Neuronal stem cell (in vitro differentiated cells): ENCODE results near the gene DUSP28. TPM values are rescaled to one million over a fixed set of nuclear protein-coding genes. Genes with fewer than 3 reads are reported as not detected.

Experiments
- DNase-seq: peaks from one replicate; pipeline ENCODE4 v3.0.0-alpha.2; 2013; ENCODE audit warnings: low spot score
- H2AFZ ChIP-seq: one replicate; pipeline ENCODE4 v1.6.1; 2013; ENCODE audit warnings: mild to moderate bottlenecking, low read length, inconsistent platforms
- H2AK5ac ChIP-seq: 2 replicates; pipeline ENCODE4 v1.6.1; 2013; ENCODE audit warnings: low read depth, mild to moderate bottlenecking, inconsistent platforms, low read length, moderate library complexity, mixed read lengths
- H2BK120ac ChIP-seq: 2 replicates; pipeline ENCODE4 v1.6.1; 2013; ENCODE audit warnings: low read depth, mild to moderate bottlenecking, inconsistent platforms, low read length, moderate library complexity, mixed read lengths
- H2BK12ac ChIP-seq: one replicate; pipeline ENCODE4 v1.6.1; 2013; ENCODE audit warnings: low read length, inconsistent platforms
- H2BK15ac ChIP-seq: 2 replicates; pipeline ENCODE4 v1.6.1; 2013; ENCODE audit warnings: mild to moderate bottlenecking, low read length, inconsistent platforms, mixed read lengths
- H2BK5ac ChIP-seq: one replicate; pipeline ENCODE4 v1.6.1; 2013; ENCODE audit warnings: inconsistent platforms, mild to moderate bottlenecking, low read length, moderate library complexity
- H3K14ac ChIP-seq: one replicate; pipeline ENCODE4 v1.6.1; 2013; ENCODE audit warnings: low read length, inconsistent platforms
- H3K18ac ChIP-seq: 2 replicates; pipeline ENCODE4 v1.6.1; 2013; ENCODE audit warnings: low read length, inconsistent platforms
- H3K23ac ChIP-seq: 2 replicates; pipeline ENCODE4 v1.6.1; 2013; ENCODE audit warnings: low read depth, mild to moderate bottlenecking, mixed read lengths, low read length, inconsistent platforms; ENCODE audit not compliant: poor library complexity
- H3K27ac ChIP-seq: replicated peaks from 3 replicates; pipeline ENCODE4 v1.5.1; 2013; ENCODE audit warnings: low read length, inconsistent platforms
- H3K27me3 ChIP-seq, 3 experiments: 2 replicates each; pipeline ENCODE4 v1.6.1; 2013; ENCODE audit warnings: low read length in 3 of 3, mild to moderate bottlenecking in 2 of 3, inconsistent platforms in 1 of 3, low read depth in 1 of 3, mixed read lengths in 1 of 3, moderate library complexity in 1 of 3; ENCODE audit not compliant: control insufficient read depth in 3 of 3, insufficient read depth in 3 of 3
- H3K36me3 ChIP-seq, 2 donors: replicated peaks in 1 of 2; 2 replicates each; pipeline ENCODE4 v1.6.1; 2013; ENCODE audit warnings: low read length in 2 of 2; ENCODE audit not compliant: control insufficient read depth in 2 of 2, insufficient read depth in 2 of 2
- H3K4ac ChIP-seq: 2 replicates; pipeline ENCODE4 v1.6.1; 2013; ENCODE audit warnings: inconsistent platforms, mild to moderate bottlenecking, low read length, moderate library complexity
- H3K4me1 ChIP-seq, 2 donors: 1 replicate in 1 of 2; 2 replicates in 1 of 2; pipeline ENCODE4 v1.6.1; 2013; ENCODE audit warnings: low read length in 2 of 2, low read depth in 1 of 2; ENCODE audit not compliant: control insufficient read depth in 2 of 2, insufficient read depth in 1 of 2
- H3K4me2 ChIP-seq: one replicate; pipeline ENCODE4 v1.6.1; 2013; ENCODE audit warnings: mild to moderate bottlenecking, low read length, inconsistent platforms; ENCODE audit not compliant: insufficient read depth, poor library complexity, severe bottlenecking
- H3K4me3 ChIP-seq, 2 donors: 2 replicates each; pipeline ENCODE4 v1.5.1; 2013; ENCODE audit warnings: low read length in 2 of 2, mild to moderate bottlenecking in 2 of 2, inconsistent platforms in 1 of 2, moderate library complexity in 1 of 2
- H3K79me1 ChIP-seq: one replicate; pipeline ENCODE4 v1.6.1; 2013; ENCODE audit warnings: low read depth, mild to moderate bottlenecking, inconsistent platforms, low read length, moderate library complexity
- H3K9ac ChIP-seq: one replicate; pipeline ENCODE4 v1.6.1; 2013; ENCODE audit warnings: mild to moderate bottlenecking, low read depth, low read length, inconsistent platforms; ENCODE audit not compliant: poor library complexity
- H3K9me3 ChIP-seq, 2 donors: replicated peaks in 1 of 2; 2 replicates each; pipeline versions ENCODE3 to v1.6.1; 2013; ENCODE audit warnings: low read length in 2 of 2, mild to moderate bottlenecking in 2 of 2, inconsistent platforms in 1 of 2, low read depth in 1 of 2, mixed read lengths in 1 of 2, moderate library complexity in 1 of 2; ENCODE audit not compliant: control insufficient read depth in 2 of 2, insufficient read depth in 1 of 2
- H4K8ac ChIP-seq: one replicate; pipeline ENCODE4 v1.6.1; 2013; ENCODE audit warnings: low read depth, mild to moderate bottlenecking, inconsistent platforms, low read length, moderate library complexity
- H4K91ac ChIP-seq: one replicate; pipeline ENCODE4 v1.6.1; 2013; ENCODE audit warnings: low read length, low read depth, mild to moderate bottlenecking, inconsistent platforms; ENCODE audit not compliant: poor library complexity
- WGBS, 2 donors: extraction: QIAGEN DNeasy Blood & Tissue Kit; methylation state at CpG; one replicate each; pipeline ENCODE4 v1.1.7; 2013; ENCODE audit warnings: missing lambda C conversion rate in 2 of 2, mixed read lengths in 1 of 2; ENCODE audit not compliant: insufficient read length in 2 of 2, insufficient replicate concordance in 1 of 2; ENCODE audit errors: extremely low coverage in 2 of 2; 5-methylcytosine and 5-hydroxymethylcytosine counted together
- polyA plus RNA-seq, 2 experiments: library from polyadenylated mRNA; stranded (reverse); fragments of 200-250 nt; gene quantifications; one replicate each; pipeline ENCODE4 v1.2.3, GENCODE V29; 2013

Gene DUSP28
- polyA plus RNA-seq (2013, experiment 1 of 2) = 3.8 TPM
- 3.2 TPM for polyA plus RNA-seq (2013, experiment 2 of 2)

- Histone ChIP-seq H3K18ac (peak within 1 kb of the TSS; percentile 97), H3K36me3 (peaks cover 0 to 29% of the 10 kb centered on the region in 2 donors), H4K91ac (no peak within 1 kb of the TSS), H3K4me3 (peak within 1 kb of the TSS; percentile 79 to 92), H3K27ac (peak within 1 kb of the TSS; percentile 88), H3K9me3 (no peaks in the 10 kb centered on the region), H3K79me1 (peaks cover 7% of the 10 kb centered on the region), H3K4ac (peak within 1 kb of the TSS; percentile 60), H3K4me2 (peak within 1 kb of the TSS; percentile 78), H3K14ac (no peak within 1 kb of the TSS), H2BK12ac (no peak within 1 kb of the TSS), H3K23ac (peak within 1 kb of the TSS; percentile 77), H2AK5ac (no peak within 1 kb of the TSS), H3K9ac (peak within 1 kb of the TSS; percentile 90), H2AFZ (peak within 1 kb of the TSS; percentile 97), H3K4me1 (peaks cover 7% of the 10 kb centered on the region in 2 donors), H2BK5ac (peak within 1 kb of the TSS; percentile 75), H2BK15ac (no peak within 1 kb of the TSS), H4K8ac (no peak within 1 kb of the TSS), H2BK120ac (peak within 1 kb of the TSS; percentile 49), H3K27me3 (peaks cover 0 to 11% (median 0%) of the 10 kb centered on the region in 3 experiments)
- peak; percentile 69 for DNase-seq
- WGBS, 2 donors = no CpG with 5 or more reads among the region's 39 CpGs
Observed at GRCh38 chr2:240560084-240560479, at the start of gene DUSP28. TSS of gene DUSP28 (plus strand) at chr2:240560357. CDS start at chr2:240560685, 328 bp downstream.

GRCh38 chr2:240510513-240511210 is 49.5 kb upstream of the DUSP28 start:
- H2BK15ac ChIP-seq = no peak overlapping the region
- H3K36me3 ChIP-seq = peaks cover 0 to 4% of the 10 kb centered on the region in 2 donors
- H4K8ac ChIP-seq = no peak overlapping the region
- peak overlapping the region; percentile 32 for H3K23ac ChIP-seq
- no peak overlapping the region for H3K4me3 ChIP-seq
- no peak overlapping the region for H3K4me2 ChIP-seq
- no peak overlapping the region for H2BK5ac ChIP-seq
- H3K18ac ChIP-seq = no peak overlapping the region
- H3K79me1 ChIP-seq = peaks cover 2% of the 10 kb centered on the region
- peaks cover 0 to 1% of the 10 kb centered on the region in 2 donors for H3K9me3 ChIP-seq
- H3K4ac ChIP-seq = no peak overlapping the region
- H3K27me3 ChIP-seq = no peaks in the 10 kb centered on the region
- no peak overlapping the region for H2BK120ac ChIP-seq
- no CpG with 5 or more reads among the region's 12 CpGs for WGBS, 2 donors
- H2BK12ac ChIP-seq = no peak overlapping the region
- H2AFZ ChIP-seq = no peak overlapping the region
- no peak overlapping the region for H3K14ac ChIP-seq
- H4K91ac ChIP-seq = no peak overlapping the region
- DNase-seq = no peak
- peak overlapping the region; percentile 4 for H2AK5ac ChIP-seq
- H3K9ac ChIP-seq = no peak overlapping the region
- H3K4me1 ChIP-seq = no peaks in the 10 kb centered on the region
- H3K27ac ChIP-seq = no peak overlapping the region

- H3K18ac ChIP-seq = no peak overlapping the region
- peaks cover 0 to 4% of the 10 kb centered on the region in 2 donors for H3K36me3 ChIP-seq
- H3K27ac ChIP-seq = no peak overlapping the region
- no peak overlapping the region for H2BK5ac ChIP-seq
- H3K4me1 ChIP-seq = no peaks in the 10 kb centered on the region
- no peak overlapping the region for H3K4ac ChIP-seq
- no peak overlapping the region for H4K91ac ChIP-seq
- no peak overlapping the region for H2BK120ac ChIP-seq
- no peak for DNase-seq
- no peak overlapping the region for H2BK12ac ChIP-seq
- H3K9ac ChIP-seq = no peak overlapping the region
- H3K9me3 ChIP-seq = peaks cover 0 to 1% of the 10 kb centered on the region in 2 donors
- no peak overlapping the region for H2BK15ac ChIP-seq
- H3K14ac ChIP-seq = no peak overlapping the region
- H3K4me2 ChIP-seq = no peak overlapping the region
- H3K27me3 ChIP-seq = no peaks in the 10 kb centered on the region
- H2AFZ ChIP-seq = no peak overlapping the region
- peak overlapping the region; percentile 2 for H3K23ac ChIP-seq
- peak overlapping the region; percentile 68 for H4K8ac ChIP-seq
- peak overlapping the region in 1 of 2 donors; percentile 26 for H3K4me3 ChIP-seq
- no peak overlapping the region for H2AK5ac ChIP-seq
- WGBS, 2 donors = no CpG with 5 or more reads among the region's 31 CpGs
- peaks cover 2% of the 10 kb centered on the region for H3K79me1 ChIP-seq
Observed at GRCh38 chr2:240511351-240512108, 48.6 kb upstream of the DUSP28 start.

GRCh38 chr2:240512109-240512485 is 48.1 kb upstream of the DUSP28 start:
- Histone ChIP-seq H3K27me3 (no peaks in the 10 kb centered on the region), H3K4me2 (no peak overlapping the region), H3K9me3 (peaks cover 0 to 1% of the 10 kb centered on the region in 2 donors), H3K9ac (peak overlapping the region; percentile 21), H4K8ac (no peak overlapping the region), H4K91ac (no peak overlapping the region), H3K14ac (peak overlapping the region; percentile 63), H3K18ac (peak overlapping the region; percentile 19), H3K23ac (no peak overlapping the region), H3K27ac (no peak overlapping the region), H2BK5ac (no peak overlapping the region), H2AFZ (no peak overlapping the region), H3K36me3 (peaks cover 0 to 4% of the 10 kb centered on the region in 2 donors), H3K4ac (no peak overlapping the region), H2BK12ac (no peak overlapping the region), H3K79me1 (peaks cover 2% of the 10 kb centered on the region), H3K4me1 (no peaks in the 10 kb centered on the region), H2AK5ac (no peak overlapping the region), H3K4me3 (peak overlapping the region in 1 of 2 donors; percentile 26), H2BK15ac (no peak overlapping the region), H2BK120ac (no peak overlapping the region)
- no CpG with 5 or more reads among the region's 11 CpGs for WGBS, 2 donors
- DNase-seq = no peak
